GM19025 (cell line): ENCODE measurements around the gene CFAP45.

Experiments used
- ATAC-seq: cut with Tn5 transposase; IDR thresholded peaks from one replicate; pipeline ENCODE4 v1.9.1; 2021; ENCODE audit warnings: mild to moderate bottlenecking, low read depth, moderate library complexity; ENCODE audit not compliant: unreplicated experiment

The CFAP45 gene

GRCh38 chr1:159881622-159882526, 18.1 kb downstream of the CFAP45 start:
- no peak for ATAC-seq

- no peak for ATAC-seq
Observed at GRCh38 chr1:159880430-159880829, 19.5 kb downstream of the CFAP45 start.

GRCh38 chr1:159879977-159880376, 20.0 kb downstream of the CFAP45 start:
- ATAC-seq: no peak

DNA sequence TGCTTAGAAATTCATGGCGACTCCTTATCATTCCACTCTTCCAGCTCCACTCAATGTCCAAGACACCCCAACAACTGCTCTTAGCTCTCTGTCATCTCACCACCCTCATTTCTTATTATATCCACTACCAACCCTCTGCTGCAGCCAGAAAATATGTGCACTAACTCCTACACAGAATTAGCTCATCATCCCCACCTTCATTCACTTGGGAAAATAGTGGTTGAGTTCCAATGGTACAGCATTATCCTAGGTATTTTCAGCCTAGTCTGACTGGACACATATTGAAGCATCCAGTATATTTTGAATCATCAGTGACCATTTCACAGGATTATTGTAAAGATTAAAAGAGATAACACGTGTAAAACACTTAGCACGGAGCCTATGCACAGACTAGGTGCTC, 20.8 kb downstream of the CFAP45 start:
- no peak for ATAC-seq

DNA sequence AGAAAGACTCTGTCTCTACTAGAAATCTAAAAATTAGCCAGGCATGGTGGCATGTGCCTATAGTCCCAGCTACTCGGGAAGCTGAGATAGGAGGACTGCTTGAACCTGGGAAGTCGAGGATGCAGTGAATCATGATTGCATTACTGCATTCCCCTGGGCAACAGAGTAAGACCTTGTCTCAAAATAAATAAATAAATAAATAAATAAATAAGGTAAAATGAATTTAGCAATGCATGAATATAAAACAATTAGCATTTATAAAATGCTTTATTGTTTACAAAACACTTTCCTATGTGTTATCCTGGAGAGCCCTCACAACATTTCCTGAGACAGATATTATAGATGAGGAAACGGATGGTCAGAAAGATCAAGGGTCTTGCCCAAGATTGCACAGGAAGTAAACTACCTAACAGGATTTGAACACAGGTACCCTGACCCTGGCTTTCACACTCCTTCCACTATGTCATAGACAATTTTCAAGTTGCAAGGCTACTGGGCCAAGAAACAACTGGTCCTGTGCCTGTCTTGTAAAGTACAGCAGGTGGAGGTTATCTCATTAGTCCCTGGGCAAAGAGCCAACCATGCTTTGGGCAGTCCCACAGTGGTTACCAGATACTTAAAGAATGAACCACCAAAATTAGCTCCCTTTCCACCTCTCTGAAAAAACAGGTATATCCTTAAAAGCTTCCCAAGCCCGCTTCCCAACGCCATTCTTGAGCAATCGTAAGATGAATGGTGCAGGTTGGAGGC, 22.1 kb downstream of the CFAP45 start:
- ATAC-seq: no peak

DNA sequence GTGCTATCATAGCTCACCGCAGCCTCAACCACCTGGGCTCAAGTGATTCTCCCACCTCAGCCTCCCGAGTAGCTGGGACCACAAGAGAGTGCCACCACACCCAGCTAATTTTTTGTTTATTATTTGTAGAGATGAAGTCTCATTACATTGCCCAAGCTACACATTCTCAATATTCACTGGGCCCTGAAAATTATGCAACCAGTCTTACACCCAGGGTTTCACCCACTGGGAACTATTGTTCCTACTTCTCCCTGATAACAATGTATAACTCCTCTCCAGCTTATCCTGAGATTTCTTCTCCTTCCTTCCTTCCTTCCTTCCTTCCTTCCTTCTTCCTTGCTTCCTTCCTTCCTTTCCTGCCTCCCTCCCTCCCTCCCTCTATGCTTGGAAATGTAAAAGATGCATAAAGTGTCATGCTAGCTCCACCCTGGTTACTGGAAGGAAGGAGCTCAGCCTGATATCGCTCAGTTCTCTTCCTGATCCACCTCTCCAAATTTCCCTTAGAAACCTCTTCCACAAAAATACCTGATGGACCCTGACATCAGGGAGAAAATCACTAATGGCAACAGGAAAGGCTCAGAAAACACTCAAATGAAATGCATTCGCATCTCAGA, 26.3 kb downstream of the CFAP45 start:
- no peak for ATAC-seq

DNA sequence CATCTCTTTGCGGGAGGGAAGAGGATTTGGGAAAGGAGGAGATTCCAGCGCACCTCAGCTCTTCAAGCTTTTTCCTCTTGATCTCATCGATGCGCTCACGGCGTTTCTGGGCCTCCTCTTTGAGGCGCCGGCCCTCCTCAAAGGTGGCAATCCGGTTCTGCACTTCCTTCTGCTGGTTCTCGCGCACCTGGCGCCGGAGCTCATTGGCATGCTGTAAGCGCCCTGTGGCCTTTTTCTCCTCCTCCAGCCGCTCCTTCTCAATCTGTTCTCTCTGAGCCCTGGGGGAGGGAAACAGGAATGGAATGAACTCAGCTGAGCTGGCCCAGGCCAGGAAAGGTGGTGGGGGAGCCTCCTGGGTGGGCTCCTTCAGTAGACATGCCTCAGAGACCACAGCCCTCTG, 27.1 kb downstream of the CFAP45 start:
- no peak for ATAC-seq

DNA sequence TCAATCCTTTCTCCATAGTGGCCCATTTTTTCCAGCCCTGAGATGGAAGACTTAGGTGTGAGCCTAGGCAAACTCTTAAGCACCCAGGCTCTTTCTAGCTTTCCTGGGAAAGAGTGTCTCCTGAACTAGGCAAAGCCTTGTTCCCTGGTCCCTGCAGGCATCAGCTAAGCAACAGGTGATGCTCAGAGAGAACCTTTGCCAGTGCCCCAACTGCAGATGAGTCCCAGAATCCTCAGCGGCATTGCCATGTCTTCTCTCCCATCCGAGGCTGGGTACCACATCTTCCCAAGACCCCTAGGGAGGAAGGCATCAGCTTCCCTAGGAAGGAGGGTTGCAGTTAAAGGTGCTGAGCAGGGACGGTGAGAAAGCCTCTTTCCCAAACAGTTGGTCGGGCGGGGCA, 29.3 kb downstream of the CFAP45 start:
- ATAC-seq: no peak

DNA sequence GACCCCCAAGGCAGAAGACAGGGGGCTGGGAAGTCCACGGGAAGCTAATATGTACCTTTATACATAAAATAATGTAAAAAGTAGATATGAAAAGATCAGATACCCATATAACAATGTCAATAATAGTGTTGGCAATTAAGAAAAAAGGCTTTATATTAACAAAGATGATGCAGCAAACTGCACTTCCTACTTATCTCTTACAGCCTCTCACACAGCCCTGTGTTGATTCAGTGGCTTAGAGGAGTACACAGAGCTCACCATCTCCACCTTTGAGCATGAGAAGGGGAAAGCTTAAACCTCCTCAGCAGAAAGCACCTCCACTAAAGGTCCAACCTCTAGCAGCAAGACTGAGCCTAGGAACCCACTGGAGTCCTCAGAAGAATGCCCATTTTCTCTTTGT, 30.4 kb downstream of the CFAP45 start:
- ATAC-seq: no peak

GRCh38 chr1:159869173-159869572, 30.8 kb downstream of the CFAP45 start:
- no peak for ATAC-seq

DNA sequence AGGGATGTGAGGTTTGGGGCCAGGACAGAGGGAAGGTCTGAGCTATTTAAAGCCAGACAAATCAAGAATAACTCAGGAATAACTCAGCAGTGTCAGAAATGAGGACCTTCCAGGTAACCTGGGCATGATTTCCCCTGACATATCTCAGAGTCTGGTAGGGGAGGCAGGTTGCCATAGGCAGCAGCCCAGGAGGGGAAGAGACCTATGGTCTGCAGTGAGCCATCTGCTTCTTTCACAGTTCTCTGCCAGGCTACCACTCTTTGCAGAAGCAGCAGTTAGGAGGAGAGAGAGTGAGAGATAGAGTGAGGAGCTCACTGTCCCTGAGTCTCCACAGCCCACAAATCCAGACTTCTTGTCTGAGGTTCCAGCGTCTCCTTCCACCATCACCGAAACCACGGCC, 31.2 kb downstream of the CFAP45 start:
- no peak for ATAC-seq

- ATAC-seq: no peak
Observed at GRCh38 chr1:159867664-159868026, 32.3 kb downstream of the CFAP45 start.

- ATAC-seq: no peak
Observed at GRCh38 chr1:159866905-159867663, 32.9 kb downstream of the CFAP45 start.

GRCh38 chr1:159866066-159866465, 33.9 kb downstream of the CFAP45 start:
- no peak for ATAC-seq

DNA sequence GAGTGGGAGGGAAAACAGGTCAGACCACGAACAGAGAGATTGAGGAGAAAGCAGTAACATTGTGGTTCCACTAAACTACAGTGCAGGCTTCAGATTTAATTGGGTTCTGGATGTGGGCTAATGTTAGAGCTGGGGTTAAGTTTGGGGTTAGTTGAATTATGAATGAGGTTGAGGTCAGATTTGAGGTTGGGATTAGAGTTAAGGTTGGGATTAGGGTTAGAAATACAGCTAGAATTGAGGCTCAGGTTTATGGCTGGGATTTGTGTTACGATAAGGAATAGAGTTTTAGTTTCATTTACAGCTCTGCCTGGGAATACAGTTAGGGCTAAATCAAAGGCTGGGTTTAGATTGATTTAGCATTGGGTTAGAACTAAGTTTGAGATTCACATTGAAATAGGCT, 35.7 kb downstream of the CFAP45 start:
- no peak for ATAC-seq

DNA sequence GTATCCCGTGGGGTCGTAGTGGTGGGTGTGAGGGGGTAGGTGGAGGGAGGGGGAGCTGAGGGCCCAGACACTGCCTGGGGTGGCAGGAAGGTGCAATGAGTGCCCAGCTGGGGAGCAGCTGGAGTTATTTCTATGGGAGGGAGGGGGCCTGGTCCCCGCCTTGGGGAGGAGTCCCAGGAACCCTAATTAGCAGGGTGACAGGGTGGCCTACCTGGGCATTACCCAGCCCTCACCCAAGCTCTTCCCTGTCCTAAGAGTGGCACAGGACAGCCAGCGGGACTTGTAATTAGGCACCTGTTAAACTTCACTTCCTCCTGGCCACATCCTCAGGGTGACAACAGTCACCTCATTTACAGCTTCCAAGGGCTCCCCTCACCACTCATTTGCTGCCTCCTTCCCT, 37.4 kb downstream of the CFAP45 start, which contains the start of gene VSIG8:
TSS of gene VSIG8 (minus strand) at position 101 of the 400 bp plus-strand sequence. CDS start 136 bp downstream, outside the sequence.
- ATAC-seq: no peak

- ATAC-seq: no peak
Observed at GRCh38 chr1:159862031-159862430, 37.9 kb downstream of the CFAP45 start.

GRCh38 chr1:159861218-159861617, 38.7 kb downstream of the CFAP45 start:
- no peak for ATAC-seq

DNA sequence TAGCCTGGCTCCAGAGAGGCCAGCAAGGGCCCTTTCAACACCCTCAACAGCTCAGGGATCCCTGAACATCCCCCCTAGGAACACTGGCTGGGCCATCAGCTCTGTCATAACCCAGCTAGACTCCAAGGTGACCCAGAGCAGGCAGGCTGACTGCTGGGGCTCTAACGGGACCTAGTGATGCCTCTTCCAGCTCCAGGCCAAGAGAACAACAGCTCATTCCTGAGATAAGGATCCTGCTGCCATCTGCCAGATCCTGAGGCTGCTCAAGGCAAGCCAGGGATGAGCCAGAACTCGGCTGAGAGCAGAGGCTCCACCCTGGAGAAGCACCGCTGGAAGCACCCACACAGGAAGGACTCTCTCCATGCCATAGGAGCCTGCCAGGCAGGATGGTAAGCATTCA, 39.5 kb downstream of the CFAP45 start:
- ATAC-seq: no peak

- no peak for ATAC-seq
Observed at GRCh38 chr1:159859767-159860322, 40.1 kb downstream of the CFAP45 start.
